HG03354 (cell line): ENCODE data around the gene ARMC5.
"Not testable (repeated sequence)": the region's sequence is repeated elsewhere in the genome, so short reads cannot be mapped to it uniquely, and the experiment has no call there.

Source experiments
- ATAC-seq: cut with Tn5 transposase; IDR thresholded peaks from one replicate; pipeline ENCODE4 v1.9.1; 2021; ENCODE audit warnings: mild to moderate bottlenecking; ENCODE audit not compliant: unreplicated experiment, poor library complexity, severe bottlenecking

ARMC5 gene

DNA sequence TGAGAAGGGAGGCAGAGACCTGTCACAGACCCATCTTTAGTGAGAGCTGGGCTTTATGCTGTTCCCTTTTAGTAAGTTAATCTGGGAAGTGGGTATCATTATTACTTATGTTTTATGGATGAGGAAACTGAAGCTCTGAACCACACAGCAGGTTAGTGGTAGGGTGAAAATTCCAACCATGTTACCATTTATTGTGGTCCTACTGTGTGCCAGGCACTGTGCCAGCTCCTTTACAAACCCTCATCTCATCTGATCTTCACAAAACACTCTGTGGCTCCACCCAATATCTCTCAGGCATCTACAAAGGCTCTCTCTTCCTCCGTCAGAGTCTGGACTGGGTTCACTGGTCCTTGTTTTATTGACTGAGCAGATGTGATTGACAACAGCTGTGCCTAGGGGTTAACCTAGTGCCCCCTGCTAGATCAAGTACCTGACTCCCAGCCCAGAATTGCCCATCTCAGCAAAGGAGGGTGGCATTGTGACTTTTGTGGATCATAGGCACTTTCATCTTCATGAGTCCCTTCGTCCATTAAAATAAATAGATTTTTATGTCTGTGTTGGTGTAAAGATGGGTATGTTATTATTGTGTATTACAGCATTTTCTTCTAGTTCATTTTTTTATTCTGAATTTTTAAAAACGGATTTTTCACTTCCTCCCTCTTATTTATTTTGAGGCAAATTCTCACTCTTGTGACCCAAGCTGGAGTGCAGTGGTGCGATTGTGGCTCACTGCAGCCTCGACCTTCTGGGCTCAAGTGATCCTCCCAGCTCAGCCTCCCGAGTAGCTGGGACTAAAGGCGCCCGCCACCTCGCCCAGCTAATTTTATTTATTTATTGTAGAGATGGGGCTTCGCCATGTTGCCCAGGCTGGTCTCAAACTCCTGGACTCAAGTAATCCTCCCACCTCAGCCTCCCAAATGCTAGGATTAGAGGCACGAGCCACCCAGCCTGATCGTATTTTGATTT is 15.8 kb downstream of the ARMC5 start:
- no peak for ATAC-seq

DNA sequence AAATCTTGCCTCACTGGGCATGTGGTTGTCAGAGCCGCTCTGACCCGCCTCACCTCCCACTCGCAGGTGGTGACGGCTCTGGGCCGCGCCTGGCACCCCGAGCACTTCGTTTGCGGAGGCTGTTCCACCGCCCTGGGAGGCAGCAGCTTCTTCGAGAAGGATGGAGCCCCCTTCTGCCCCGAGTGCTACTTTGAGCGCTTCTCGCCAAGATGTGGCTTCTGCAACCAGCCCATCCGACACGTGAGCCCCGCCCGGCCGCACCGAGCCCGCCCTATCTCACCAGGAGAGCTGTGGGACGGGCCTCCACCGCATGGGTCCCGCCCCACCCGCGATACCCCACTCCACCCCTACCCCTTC is 16.6 kb downstream of the ARMC5 start:
- no peak for ATAC-seq

DNA sequence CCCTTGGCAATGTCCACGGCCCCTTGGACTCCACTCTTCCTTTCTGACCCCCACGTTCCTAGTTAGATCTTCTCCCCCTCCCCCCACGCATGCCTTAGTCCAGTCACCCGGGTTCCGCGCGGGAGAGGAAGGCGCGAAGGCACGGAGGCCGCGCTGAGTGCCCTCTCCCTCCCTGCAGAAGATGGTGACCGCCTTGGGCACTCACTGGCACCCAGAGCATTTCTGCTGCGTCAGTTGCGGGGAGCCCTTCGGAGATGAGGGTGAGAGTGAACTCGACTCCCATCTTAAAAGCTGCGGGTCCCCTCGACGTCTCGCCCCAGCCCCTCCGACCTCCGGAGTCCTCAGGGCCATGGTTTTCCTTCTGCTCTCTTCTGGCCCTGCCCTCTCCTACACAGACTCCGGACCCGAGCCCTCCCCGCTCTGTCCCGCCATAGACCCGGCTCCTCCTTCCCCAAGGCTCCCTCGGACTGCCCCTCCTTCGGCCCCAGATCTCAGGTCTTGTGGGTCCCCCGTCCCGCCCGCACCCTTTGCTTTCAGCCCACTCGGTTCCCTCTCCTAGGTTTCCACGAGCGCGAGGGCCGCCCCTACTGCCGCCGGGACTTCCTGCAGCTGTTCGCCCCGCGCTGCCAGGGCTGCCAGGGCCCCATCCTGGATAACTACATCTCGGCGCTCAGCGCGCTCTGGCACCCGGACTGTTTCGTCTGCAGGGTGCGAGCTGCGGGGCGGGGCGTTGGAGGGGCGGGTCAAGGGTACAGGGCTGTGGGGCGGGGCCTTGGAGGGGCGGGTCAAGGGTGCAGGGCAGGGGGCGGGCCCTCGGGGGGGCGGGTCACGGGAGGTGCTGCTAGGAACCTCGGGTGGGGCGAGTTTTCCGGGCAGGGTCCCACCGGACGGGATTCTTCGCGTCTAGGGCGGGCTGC is 17.3 kb downstream of the ARMC5 start:
- ATAC-seq = peak; percentile 62

DNA sequence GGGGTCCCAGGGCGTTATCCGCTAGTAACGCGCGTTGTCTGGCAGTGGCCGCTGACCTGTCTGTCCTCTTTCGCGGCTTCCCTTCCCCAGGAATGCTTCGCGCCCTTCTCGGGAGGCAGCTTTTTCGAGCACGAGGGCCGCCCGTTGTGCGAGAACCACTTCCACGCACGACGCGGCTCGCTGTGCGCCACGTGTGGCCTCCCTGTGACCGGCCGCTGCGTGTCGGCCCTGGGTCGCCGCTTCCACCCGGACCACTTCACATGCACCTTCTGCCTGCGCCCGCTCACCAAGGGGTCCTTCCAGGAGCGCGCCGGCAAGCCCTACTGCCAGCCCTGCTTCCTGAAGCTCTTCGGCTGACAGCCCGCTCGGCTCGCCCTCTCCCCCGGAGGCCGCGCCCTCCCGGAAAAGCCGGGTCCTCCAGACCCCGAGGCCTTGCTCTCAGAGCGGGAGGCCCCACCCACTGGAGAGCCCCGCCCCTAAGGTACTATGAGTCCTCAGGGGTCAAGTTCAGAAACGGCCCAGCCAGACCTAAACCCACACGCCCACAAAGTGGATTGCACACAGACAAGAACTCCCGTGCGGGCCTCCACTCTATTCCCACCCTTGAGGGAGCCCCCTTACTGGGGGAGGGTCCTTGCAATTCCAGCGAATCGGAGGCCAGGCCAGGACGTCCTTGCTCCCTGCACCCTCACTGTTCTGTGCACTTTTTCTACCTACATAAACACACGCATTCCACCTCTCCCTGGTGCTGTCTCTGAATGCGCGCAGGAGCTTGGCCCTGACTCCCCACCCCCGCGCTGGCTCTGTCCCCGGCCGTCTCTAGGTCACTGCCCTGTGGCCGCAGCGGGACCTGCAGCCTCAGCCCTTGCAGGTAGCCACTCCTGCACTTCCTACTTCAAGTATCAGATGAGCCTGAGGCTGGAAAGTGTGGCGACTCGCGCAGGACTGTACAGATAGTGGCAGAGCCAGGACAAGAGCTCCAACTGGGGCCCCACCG is 18.2 kb downstream of the ARMC5 start:
- ATAC-seq = peak; percentile 25

DNA sequence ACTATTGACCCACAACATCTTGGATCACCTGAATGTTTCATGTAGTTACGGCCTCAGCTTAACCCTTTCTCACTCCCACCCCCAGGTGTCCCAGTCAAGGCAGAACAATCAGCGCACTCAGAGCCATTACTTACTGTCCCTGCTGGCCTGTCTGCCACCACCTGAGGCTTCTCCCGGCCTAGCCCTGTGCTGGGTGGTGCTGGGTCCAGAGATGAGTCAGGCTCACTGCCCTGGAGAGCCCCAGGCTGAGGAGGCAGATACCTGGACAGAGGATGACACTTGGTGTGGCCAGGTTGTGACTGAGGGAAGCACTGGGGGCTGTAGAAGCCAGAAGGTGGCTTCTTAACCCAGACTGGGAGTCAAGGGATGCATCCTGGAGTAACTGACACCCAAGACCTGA is 19.7 kb downstream of the ARMC5 start:
- no peak for ATAC-seq

DNA sequence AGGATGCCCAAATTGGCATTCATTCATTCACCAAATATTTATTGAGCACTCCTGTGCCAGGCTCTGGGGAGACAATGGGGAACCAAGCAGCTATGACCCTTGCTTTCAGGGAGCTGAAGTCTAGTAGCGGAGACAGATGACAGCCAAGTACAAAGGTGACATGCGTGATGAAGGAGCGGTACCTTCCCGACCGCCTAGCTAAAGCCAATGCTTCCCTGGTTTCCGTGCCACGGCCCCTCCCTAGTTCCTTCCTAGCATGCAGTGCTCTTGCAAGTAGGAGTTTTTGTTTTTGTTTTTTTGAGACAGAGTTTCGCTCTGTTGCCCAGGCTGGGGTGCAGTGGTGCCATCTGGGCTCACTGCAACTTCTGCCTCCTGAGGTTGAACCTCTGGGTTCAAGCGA is 20.4 kb downstream of the ARMC5 start:
- no peak for ATAC-seq

DNA sequence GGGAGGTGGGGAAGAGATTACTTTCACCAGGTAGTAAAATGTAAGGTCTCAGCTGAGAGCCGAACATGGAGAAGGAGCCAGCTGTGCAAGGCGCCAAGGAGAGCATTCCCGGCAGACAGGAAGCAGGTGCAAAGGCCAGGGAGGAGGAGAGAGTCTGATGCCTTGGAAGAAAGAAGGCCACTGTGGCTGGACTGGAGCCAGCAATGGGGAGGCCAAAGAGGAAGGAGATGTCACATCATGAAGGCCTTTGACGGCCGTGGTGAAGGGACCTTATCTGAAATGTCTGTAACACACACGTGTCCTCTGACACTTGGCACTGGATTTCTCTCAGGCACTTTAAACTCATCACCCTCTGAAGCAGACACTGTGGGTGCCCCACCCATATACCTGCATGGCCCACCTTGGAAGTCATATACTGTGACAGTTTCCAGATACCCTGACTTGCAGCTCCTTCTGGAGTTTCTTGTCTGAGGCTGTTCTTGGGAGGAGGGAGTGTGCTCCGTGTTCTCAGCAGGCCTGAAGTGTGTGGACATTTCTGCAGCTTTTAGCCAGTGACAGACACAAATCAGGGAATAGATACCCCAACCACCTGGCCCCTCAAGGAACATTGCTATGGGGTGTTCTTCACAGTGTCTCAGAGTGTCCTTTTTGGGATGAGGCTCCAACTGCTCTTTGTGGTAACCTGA is 21.7 kb downstream of the ARMC5 start:
- no peak for ATAC-seq

DNA sequence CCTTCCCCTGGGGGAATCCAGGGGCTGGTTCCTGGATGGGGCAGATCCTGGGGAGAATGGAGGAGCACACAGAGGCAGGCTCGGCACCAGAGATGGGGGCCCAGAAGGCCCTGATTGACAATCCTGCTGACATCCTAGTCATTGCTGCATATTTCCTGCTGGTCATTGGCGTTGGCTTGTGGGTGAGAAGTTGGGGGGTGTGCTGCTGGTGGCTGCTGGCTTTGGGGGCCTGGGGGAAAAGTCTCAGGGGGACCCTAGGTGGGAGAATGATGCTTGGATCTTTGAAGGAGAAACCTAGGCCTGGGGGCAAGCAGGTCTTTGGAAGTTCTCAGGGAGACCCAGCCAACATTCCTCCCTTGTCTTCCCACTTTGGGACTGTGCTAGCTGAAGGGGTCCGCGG is 23.8 kb downstream of the ARMC5 start, which contains the start of gene SLC5A2:
SLC5A2 (plus strand) TSS at position 43 of the 400 bp plus-strand sequence; CDS start at position 57, 14 bp downstream.
- no peak for ATAC-seq

DNA sequence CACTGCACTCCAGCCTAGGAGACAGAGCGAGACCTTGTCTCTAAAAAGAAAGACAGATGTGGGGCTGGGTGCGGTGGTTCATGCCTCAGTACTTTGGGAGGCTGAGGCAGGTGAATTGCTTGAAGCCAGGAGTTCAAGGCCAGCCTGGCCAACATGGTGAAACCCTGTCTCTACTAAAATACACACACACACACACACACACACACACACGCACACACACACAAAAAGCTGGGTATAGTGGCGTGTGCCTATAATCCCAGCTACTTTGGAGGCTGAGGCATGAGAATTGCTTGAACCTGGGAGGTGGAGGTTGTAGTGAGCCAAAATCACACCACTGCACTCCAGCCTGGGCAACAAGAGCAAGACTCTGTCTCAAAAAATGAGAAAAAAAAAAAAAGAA is 24.7 kb downstream of the ARMC5 start:
- not testable (repeated sequence) for ATAC-seq

DNA sequence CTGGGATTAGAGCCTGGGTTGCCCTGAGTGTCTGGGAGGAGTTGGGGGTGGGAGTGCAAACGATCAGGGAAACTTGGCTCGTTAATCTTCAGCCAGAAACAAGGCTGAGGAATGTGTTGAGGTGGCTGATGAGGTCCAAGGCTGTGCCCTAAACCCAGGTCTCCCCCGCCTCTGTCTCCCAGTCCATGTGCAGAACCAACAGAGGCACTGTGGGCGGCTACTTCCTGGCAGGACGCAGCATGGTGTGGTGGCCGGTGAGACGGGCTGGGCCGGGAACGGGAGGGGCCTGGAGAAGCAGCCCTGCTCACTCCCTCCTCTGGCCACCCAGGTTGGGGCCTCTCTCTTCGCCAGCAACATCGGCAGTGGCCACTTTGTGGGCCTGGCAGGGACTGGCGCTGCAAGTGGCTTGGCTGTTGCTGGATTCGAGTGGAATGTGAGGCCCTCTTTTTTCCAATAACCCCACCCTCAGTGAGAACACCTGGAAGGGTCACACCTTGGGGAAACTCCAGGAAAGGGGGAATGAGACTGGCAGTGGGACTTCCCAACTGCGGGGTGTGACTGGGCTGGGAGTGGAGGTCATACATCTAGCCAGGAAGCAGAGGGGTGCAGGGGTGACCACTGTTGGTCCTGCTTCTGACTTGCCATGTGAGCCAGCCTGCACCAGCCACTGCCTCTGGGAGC is 25.3 kb downstream of the ARMC5 start:
- no peak for ATAC-seq

DNA sequence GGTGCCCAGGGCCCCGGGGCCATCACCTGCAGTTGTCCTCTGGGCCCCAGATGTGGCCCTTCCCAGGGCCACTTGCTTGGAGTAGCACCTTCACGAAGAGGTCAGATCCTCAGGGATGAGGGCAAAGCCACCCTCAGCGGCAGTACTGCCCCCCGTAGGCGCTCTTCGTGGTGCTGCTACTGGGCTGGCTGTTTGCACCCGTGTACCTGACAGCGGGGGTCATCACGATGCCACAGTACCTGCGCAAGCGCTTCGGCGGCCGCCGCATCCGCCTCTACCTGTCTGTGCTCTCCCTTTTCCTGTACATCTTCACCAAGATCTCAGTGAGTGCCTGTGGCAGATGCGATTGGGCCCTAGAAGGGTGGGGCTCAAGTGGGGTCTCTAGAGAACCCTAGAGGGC is 26.3 kb downstream of the ARMC5 start:
- ATAC-seq = no peak

DNA sequence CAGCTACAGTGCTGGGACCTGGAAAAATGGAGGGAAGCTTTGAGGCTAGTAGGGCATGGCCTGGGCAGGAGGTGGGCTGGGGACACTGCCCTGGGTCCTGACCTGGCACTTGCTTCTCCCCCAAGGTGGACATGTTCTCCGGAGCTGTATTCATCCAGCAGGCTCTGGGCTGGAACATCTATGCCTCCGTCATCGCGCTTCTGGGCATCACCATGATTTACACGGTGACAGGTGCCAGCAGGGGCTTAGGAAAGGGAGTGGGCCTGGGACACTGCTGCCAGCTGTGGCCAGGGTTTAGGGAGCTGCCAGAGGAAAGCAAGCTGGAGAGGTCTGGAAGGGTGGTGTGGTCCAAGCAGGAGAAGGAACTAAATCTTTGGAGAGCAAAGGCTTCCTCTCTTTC is 26.7 kb downstream of the ARMC5 start:
- no peak for ATAC-seq

DNA sequence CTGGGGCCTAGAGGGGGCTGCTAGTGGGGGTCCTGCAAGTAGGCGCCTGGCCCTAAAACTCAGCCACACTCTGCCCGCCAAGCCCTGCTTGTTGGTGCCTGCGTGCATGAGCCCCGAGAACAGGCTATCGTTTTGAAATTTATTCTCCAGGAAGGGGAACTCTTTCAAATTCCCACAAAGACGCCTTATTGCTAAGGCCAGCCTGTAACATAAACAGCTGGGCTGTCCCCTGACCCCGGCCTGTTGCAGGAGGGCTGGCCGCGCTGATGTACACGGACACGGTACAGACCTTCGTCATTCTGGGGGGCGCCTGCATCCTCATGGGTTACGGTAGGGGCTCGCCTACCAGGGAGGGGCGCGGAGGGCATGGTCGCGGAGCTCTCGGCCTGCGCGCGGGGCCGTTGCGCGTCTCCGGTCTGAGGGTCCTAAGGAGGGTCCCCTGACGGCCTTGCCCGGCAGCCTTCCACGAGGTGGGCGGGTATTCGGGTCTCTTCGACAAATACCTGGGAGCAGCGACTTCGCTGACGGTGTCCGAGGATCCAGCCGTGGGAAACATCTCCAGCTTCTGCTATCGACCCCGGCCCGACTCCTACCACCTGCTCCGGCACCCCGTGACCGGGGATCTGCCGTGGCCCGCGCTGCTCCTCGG is 27.9 kb downstream of the ARMC5 start:
- peak; percentile 13 for ATAC-seq

DNA sequence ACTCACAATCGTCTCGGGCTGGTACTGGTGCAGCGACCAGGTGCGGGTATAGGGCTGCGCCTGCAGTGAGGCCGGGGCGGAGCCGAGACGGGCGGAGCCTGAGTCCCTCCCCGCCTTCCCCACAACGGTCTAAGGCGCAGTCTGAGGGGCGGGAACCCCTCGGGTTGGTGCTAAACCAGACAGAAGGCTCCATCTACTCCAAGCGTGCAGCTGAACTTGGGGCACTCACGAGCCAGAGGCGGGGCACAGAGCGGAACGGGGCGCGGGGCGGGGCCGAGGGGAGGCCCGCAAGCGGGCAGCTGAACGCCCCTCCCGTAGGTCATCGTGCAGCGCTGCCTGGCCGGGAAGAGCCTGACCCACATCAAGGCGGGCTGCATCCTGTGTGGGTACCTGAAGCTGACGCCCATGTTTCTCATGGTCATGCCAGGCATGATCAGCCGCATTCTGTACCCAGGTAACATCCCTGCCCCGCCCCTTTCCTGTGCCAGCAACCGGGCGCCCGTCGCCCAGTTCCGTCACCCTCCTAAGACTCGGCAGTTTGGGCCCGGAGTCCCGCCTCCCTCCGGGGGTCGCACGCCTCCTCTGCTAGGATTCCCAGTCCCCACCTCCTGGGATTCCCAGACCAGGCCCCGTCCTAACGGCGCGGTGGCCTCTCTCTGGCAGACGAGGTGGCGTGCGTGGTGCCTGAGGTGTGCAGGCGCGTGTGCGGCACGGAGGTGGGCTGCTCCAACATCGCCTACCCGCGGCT is 28.6 kb downstream of the ARMC5 start:
- ATAC-seq = peak; percentile 95

DNA sequence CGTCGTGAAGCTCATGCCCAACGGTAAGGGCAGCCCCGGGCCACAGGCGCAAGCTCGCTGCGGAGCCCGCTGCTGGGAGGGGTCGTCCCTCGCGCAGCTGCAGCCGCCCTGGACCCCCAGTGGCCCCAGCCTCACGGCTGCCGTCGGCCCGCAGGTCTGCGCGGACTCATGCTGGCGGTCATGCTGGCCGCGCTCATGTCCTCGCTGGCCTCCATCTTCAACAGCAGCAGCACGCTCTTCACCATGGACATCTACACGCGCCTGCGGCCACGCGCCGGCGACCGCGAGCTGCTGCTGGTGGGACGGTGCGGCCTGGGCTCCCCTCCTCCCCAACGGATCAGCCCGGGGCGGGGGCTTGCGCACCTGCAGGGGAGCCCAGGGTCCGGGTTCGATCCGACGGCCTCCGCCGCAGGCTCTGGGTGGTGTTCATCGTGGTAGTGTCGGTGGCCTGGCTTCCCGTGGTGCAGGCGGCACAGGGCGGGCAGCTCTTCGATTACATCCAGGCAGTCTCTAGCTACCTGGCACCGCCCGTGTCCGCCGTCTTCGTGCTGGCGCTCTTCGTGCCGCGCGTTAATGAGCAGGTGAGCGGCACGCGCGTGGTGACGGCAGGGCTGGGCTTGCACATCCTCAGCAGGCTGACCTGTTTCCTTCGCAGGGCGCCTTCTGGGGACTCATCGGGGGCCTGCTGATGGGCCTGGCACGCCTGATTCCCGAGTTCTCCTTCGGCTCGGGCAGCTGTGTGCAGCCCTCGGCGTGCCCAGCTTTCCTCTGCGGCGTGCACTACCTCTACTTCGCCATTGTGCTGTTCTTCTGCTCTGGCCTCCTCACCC is 29.4 kb downstream of the ARMC5 start:
- no peak for ATAC-seq

DNA sequence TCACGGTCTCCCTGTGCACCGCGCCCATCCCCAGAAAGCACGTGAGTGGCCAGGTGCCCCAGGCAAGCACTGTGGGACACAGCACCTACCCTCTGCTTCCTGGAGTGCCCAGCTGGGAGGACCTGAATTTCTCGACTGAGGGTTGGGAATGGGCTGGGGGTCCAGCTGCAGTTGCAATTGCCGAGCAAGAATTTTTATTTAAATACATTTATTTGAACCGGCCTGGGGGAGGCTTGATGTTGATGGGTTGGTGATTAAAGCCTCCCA is 29.9 kb downstream of the ARMC5 start:
- no peak for ATAC-seq
